Measurements from ENCODE around the gene ZFAND4. TPM values are rescaled to one million over a fixed set of nuclear protein-coding genes. Genes with fewer than 3 reads are reported as not detected.

Gene ZFAND4
- total and polyA plus RNA-seq, 9 of the 15 experiments (the other 6 are each of a cell fraction or from before 2014, with no cell fraction given): 0.42 to 3.0 (median 1.5) TPM

DNA sequence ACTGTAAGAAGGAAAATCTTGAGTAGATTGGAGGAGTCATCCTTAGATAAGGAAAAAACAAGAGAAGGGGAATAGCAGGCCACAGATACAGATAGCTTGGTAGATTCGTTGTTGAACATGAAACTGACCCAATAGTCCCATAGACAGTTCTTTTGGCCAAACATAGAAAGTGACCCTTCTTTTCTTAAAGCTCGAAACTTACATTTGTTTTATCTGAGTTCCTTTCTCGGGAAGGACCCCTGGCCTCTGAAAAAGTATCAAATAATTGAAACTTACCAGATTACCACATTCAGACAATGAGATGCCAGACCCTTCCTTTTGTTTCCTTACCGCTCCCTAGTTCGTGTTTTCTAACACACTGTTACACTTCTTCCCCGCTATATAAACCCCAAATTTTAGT lies 72.9 kb downstream of the ZFAND4 start:
- H3K27me3 ChIP-seq (ENCODE audit: control insufficient read depth in 2 of 2, insufficient read depth in 2 of 2, low read length in 2 of 2): no peaks in the 10 kb centered on the region
- no TSS peak for BruUV-seq (replicated peaks)
- TF ChIP-seq ADNP (tag; IDR thresholded peaks at IDR 0.05): no peak
- TF ChIP-seq USF1 (CRISPR knock-in tag; IDR thresholded peaks at IDR 0.05): no peak
- TF ChIP-seq, protein P1, sequence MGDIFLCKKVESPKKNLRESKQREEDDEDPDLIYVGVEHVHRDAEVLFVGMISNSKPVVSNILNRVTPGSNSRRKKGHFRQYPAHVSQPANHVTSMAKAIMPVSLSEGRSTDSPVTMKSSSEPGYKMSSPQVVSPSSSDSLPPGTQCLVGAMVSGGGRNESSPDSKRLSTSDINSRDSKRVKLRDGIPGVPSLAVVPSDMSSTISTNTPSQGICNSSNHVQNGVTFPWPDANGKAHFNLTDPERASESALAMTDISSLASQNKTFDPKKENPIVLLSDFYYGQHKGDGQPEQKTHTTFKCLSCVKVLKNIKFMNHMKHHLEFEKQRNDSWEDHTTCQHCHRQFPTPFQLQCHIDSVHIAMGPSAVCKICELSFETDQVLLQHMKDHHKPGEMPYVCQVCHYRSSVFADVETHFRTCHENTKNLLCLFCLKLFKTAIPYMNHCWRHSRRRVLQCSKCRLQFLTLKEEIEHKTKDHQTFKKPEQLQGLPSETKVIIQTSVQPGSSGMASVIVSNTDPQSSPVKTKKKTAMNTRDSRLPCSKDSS (IDR thresholded peaks at IDR 0.05; ENCODE audit: low read depth, partially characterized antibody): peak; percentile 56
- TF ChIP-seq ETV6 (IDR thresholded peaks at IDR 0.05; ENCODE audit: borderline replicate concordance in 1 of 2, low read depth in 2 of 2, low read length in 1 of 2): no peak
- no peak for TF ChIP-seq ETV6 (CRISPR knock-in tag; IDR thresholded peaks at IDR 0.05; ENCODE audit: borderline replicate concordance)
- TF ChIP-seq PRMT5 (CRISPR knock-in tag; IDR thresholded peaks at IDR 0.05): no peak
- no peak for TF ChIP-seq CCNT2 (IDR thresholded peaks at IDR 0.05; ENCODE audit: borderline replicate concordance, extremely low read depth, insufficient read length, low read depth, low read length)
- TF ChIP-seq CTCFL (IDR thresholded peaks at IDR 0.05; ENCODE audit: borderline replicate concordance, insufficient read depth, low read depth, low read length, poor library complexity, severe bottlenecking): no peak
- no peak for TF ChIP-seq CREBBP (IDR thresholded peaks at IDR 0.05; ENCODE audit: low read depth, low read length)
- TF ChIP-seq TRIM24 (IDR thresholded peaks at IDR 0.05): 0 out of 4 replicates have a peak, but pooled peaks of 1 of the 2 experiments have one; percentile 15
- no peak for TF ChIP-seq PTTG1 (tag; IDR thresholded peaks at IDR 0.05; ENCODE audit: low read depth)
- peak; percentile 79 for TF ChIP-seq TRIM28 (IDR thresholded peaks at IDR 0.05)
- TF ChIP-seq MNT (conservative IDR thresholded peaks at IDR 0.05): no peak
- TF ChIP-seq GABPA (tag; conservative IDR thresholded peaks at IDR 0.05; ENCODE audit: low read depth): no peak
- TF ChIP-seq HDAC6 (IDR thresholded peaks at IDR 0.05; ENCODE audit: low read depth, low read length): no peak
- no peak for TF ChIP-seq CHCHD3 (CRISPR knock-in tag; IDR thresholded peaks at IDR 0.05)
- TF ChIP-seq ZKSCAN1 (IDR thresholded peaks at IDR 0.05; ENCODE audit: low read depth, low read length): no peak
- TF ChIP-seq NR2F6 (CRISPR knock-in tag; IDR thresholded peaks at IDR 0.05): no peak

More for the DNA sequence above, 72.9 kb downstream of the ZFAND4 start:
- no peak overlapping the region for H3K9ac ChIP-seq (ENCODE audit: insufficient read depth in 1 of 2, low read depth in 2 of 2, low read length in 2 of 2)
- 48% methylated on average over 6 of the region's 6 CpGs for whole genome bisulfite sequencing (ENCODE audit: insufficient coverage, low coverage, missing lambda C conversion rate)
- peaks cover 0 to 3% of the 10 kb centered on the region in 2 experiments; a peak in 2 of 5 replicates for H3K4me1 ChIP-seq (replicated peaks in 1 of 2; ENCODE audit: control insufficient read depth in 2 of 2, insufficient read depth in 2 of 2, low read length in 2 of 2)
- in situ Hi-C loops (cut with MboI) (no loop called here), intact Hi-C loops (cut with micrococcal nuclease) (no loop called here)
- H3K27ac ChIP-seq (ENCODE audit: extremely low read depth, low read depth, low read length): no peak overlapping the region
- H3K36me3 ChIP-seq (ENCODE audit: control insufficient read depth, insufficient read depth, low read length): no peaks in the 10 kb centered on the region
- H4K20me1 ChIP-seq (replicated peaks; ENCODE audit: control insufficient read depth, insufficient read depth, low read length): no peaks in the 10 kb centered on the region
- no peaks in the 10 kb centered on the region; the same call in 2 of the 3 replicates for H3K79me2 ChIP-seq (ENCODE audit: control insufficient read depth, insufficient read depth, low read length)
- H3K9me3 ChIP-seq (replicated peaks; ENCODE audit: control insufficient read depth, insufficient read depth, low read depth, low read length): peaks cover 12% of the 10 kb centered on the region
- H2AFZ ChIP-seq (ENCODE audit: low read depth, low read length): no peak overlapping the region
- ATAC-seq (no peak), DNase-seq (ENCODE audit: extremely low read depth in 1 of 4, low spot score in 3 of 4) (no peak), FAIRE-seq (no peak)
- ChIA-PET POLR2A (interaction anchor here (2.7 kb wide), 1 partner anchor 12 kb away, joined by 8 read pairs; no protein-coding TSS in a partner anchor), CTCF (ENCODE audit: low intra/inter-chr PET ratio) (no interaction called here)
- no peaks in the 10 kb centered on the region for H3K9me1 ChIP-seq (ENCODE audit: control insufficient read depth, insufficient read depth, low read length)
- H3K4me2 ChIP-seq (ENCODE audit: insufficient read depth, low read length): no peak overlapping the region
- no peak overlapping the region for H3K4me3 ChIP-seq
